IMR-90 (cell line): ENCODE results near the gene WDR70. TPM values are rescaled to one million over a fixed set of nuclear protein-coding genes. Genes with fewer than 3 reads are reported as not detected.

Experiments
- ATAC-seq: fragments of 200-7000 bp; cut with Tn5 transposase; 2 replicates; pipeline ENCODE4 v1.9.1; 2020; ENCODE audit warnings: low read depth, mild to moderate bottlenecking, moderate library complexity
- BruUV-seq: library from RNA; stranded (reverse); fragments of 400-500 nt; replicated peaks from 2 replicates; lab custom pipeline; 2021; lab: Mats Ljungman, UMichigan
- CTCF ChIA-PET: fragments of 300-600 bp; formaldehyde crosslinking; extraction: SDS; loops from one replicate; lab custom pipeline; 2021; ENCODE audit warnings: antibody characterized with exemption; lab: Yijun Ruan, JAX
- POLR2A ChIA-PET: fragments of 300-600 bp; sonication (Branson Sonifier 250); formaldehyde crosslinking; loops from one replicate; lab custom pipeline; 2022; ENCODE audit warnings: antibody characterized with exemption; ENCODE audit not compliant: unreplicated experiment; lab: Charles Lee
- DNase-seq: peaks from one replicate; pipeline ENCODE4 v3.0.0; 2013
- H2AFZ ChIP-seq: replicated peaks from 2 replicates; pipeline ENCODE3; 2013; ENCODE audit warnings: low read length, mild to moderate bottlenecking; ENCODE audit not compliant: poor library complexity
- H2AK5ac ChIP-seq: 2 replicates; pipeline ENCODE4 v1.6.1; 2013; ENCODE audit warnings: low read depth, low read length, inconsistent platforms
- H2AK9ac ChIP-seq: replicated peaks from 2 replicates; pipeline ENCODE3; 2013; ENCODE audit warnings: mild to moderate bottlenecking, low read depth, low read length, moderate library complexity; ENCODE audit not compliant: poor library complexity
- H2BK120ac ChIP-seq: 2 replicates; pipeline ENCODE4 v1.6.1; 2013; ENCODE audit warnings: low read depth, low read length, inconsistent platforms
- H2BK15ac ChIP-seq: 3 replicates; pipeline ENCODE4 v1.6.1; 2013; ENCODE audit warnings: low read depth, low read length, inconsistent platforms
- H2BK20ac ChIP-seq: 2 replicates; pipeline ENCODE4 v1.6.1; 2013; ENCODE audit warnings: low read depth, mild to moderate bottlenecking, inconsistent platforms, low read length, moderate library complexity
- H2BK5ac ChIP-seq: 2 replicates; pipeline ENCODE4 v1.6.1; 2013; ENCODE audit warnings: mild to moderate bottlenecking, low read depth, low read length, inconsistent platforms; ENCODE audit not compliant: poor library complexity, severe bottlenecking
- H3K14ac ChIP-seq: replicated peaks from 2 replicates; pipeline ENCODE4 v1.6.1; 2013; ENCODE audit warnings: low read depth, low read length, inconsistent platforms
- H3K18ac ChIP-seq: 2 replicates; pipeline ENCODE4 v1.6.1; 2013; ENCODE audit warnings: low read depth, low read length, control low read depth
- H3K23ac ChIP-seq: 2 replicates; pipeline ENCODE4 v1.6.1; 2013; ENCODE audit warnings: low read depth, low read length, inconsistent platforms
- H3K27ac ChIP-seq: 2 replicates; pipeline ENCODE4 v1.5.1; 2013; ENCODE audit warnings: mild to moderate bottlenecking, control low read depth, low read length; ENCODE audit not compliant: insufficient read depth
- H3K27me3 ChIP-seq: 2 replicates; pipeline ENCODE4 v1.6.1; 2013; ENCODE audit warnings: low read length; ENCODE audit not compliant: control insufficient read depth, insufficient read depth
- H3K36me3 ChIP-seq: 2 replicates; pipeline ENCODE4 v1.6.1; 2013; ENCODE audit warnings: low read length, mixed read lengths; ENCODE audit not compliant: control insufficient read depth, insufficient read depth
- H3K4ac ChIP-seq: 2 replicates; pipeline ENCODE4 v1.6.1; 2013; ENCODE audit warnings: low read depth, low read length, inconsistent platforms
- H3K4me1 ChIP-seq: 2 replicates; pipeline ENCODE4 v1.6.1; 2013; ENCODE audit warnings: low read length, mixed read lengths; ENCODE audit not compliant: control insufficient read depth, insufficient read depth
- H3K4me2 ChIP-seq: 2 replicates; pipeline ENCODE4 v1.6.1; 2013; ENCODE audit warnings: low read depth, mild to moderate bottlenecking, control low read depth, low read length, moderate library complexity
- H3K4me3 ChIP-seq: 2 replicates; pipeline ENCODE4 v1.5.1; 2013; ENCODE audit warnings: low read depth, mild to moderate bottlenecking, control low read depth, low read length, moderate library complexity; ENCODE audit not compliant: insufficient read depth
- H3K56ac ChIP-seq: 2 replicates; pipeline ENCODE4 v1.6.1; 2013; ENCODE audit warnings: low read length, inconsistent platforms; ENCODE audit not compliant: insufficient read depth; ENCODE audit errors: extremely low read depth
- H3K79me1 ChIP-seq, 2 experiments: 2 replicates each; pipeline ENCODE4 v1.6.1; 2013; ENCODE audit warnings: low read length in 2 of 2, inconsistent platforms in 1 of 2, low read depth in 1 of 2
- H3K9ac ChIP-seq: 2 replicates; pipeline ENCODE4 v1.6.1; 2013; ENCODE audit warnings: low read depth, low read length, control low read depth
- H3K9me1 ChIP-seq: 2 replicates; pipeline ENCODE4 v1.6.1; 2013; ENCODE audit warnings: low read length, inconsistent platforms; ENCODE audit not compliant: insufficient read depth
- H3K9me3 ChIP-seq: 2 replicates; pipeline ENCODE4 v1.6.1; 2013; ENCODE audit warnings: low read length; ENCODE audit not compliant: control insufficient read depth, insufficient read depth
- H4K20me1 ChIP-seq: 2 replicates; pipeline ENCODE4 v1.6.1; 2013; ENCODE audit warnings: low read length, inconsistent platforms; ENCODE audit not compliant: insufficient read depth
- H4K5ac ChIP-seq: 2 replicates; pipeline ENCODE4 v1.6.1; 2013; ENCODE audit warnings: mild to moderate bottlenecking, low read depth, low read length, control low read depth
- H4K8ac ChIP-seq, 2 experiments: 2 replicates each; pipeline ENCODE4 v1.6.1; 2013; ENCODE audit warnings: low read depth in 2 of 2, low read length in 2 of 2, control low read depth in 1 of 2, inconsistent platforms in 1 of 2
- H4K91ac ChIP-seq: 2 replicates; pipeline ENCODE4 v1.6.1; 2013; ENCODE audit warnings: low read depth, low read length, inconsistent platforms; ENCODE audit not compliant: insufficient read depth
- CTCF ChIP-seq: conservative IDR thresholded peaks from 2 replicates; pipeline ENCODE4 v1.5.1; 2012; ENCODE audit warnings: mild to moderate bottlenecking, low read depth, low read length, improper control_type of control experiment
- MXI1 ChIP-seq: IDR thresholded peaks from 2 replicates; pipeline ENCODE4 v1.6.1; 2012; ENCODE audit warnings: low read depth, mild to moderate bottlenecking, low read length, moderate library complexity, borderline replicate concordance
- POLR2A ChIP-seq: IDR thresholded peaks from 2 replicates; pipeline ENCODE4 v1.6.1; 2012; ENCODE audit warnings: mild to moderate bottlenecking, low read depth, low read length
- RAD21 ChIP-seq: IDR thresholded peaks from 2 replicates; pipeline ENCODE4 v1.6.1; 2012; ENCODE audit warnings: low read length, improper control_type of control experiment
- WGBS, 2 experiments: methylation state at CpG; one replicate each; pipeline versions ENCODE4 v1.1.5 to v1.1.7; 2013; ENCODE audit warnings: missing lambda C conversion rate in 2 of 2; ENCODE audit not compliant: insufficient read length in 1 of 2; ENCODE audit errors: extremely low coverage in 2 of 2; 5-methylcytosine and 5-hydroxymethylcytosine counted together
- dilution Hi-C: fragments of 300-500 bp; cut with HindIII; formaldehyde crosslinking; loops from one replicate; pipeline ENCODE4 v1.14.3; 2018; ENCODE audit warnings: low sequenced_read_pairs; ENCODE audit not compliant: unreplicated experiment
- in situ Hi-C: fragments of 300-500 bp; cut with MboI; formaldehyde crosslinking; loops from 3 replicates; pipeline ENCODE4 v1.14.3; 2019; ENCODE audit warnings: low sequenced_read_pairs, inconsistent platforms, mixed read lengths
- intact Hi-C: fragments of 100-400 bp; cut with micrococcal nuclease; formaldehyde crosslinking; loops from 2 replicates; pipeline ENCODE4 v1.10.0; 2022
- polyA plus RNA-seq, 3 experiments: library from polyadenylated mRNA; depleted of rRNA; stranded (reverse); fragments of >200 nt; gene quantifications; 2 replicates each; pipeline ENCODE4 v1.2.3, GENCODE V29; 2012; ENCODE audit warnings: low replicate concordance in 1 of 3
- total RNA-seq: library from RNA; depleted of rRNA; stranded (reverse); fragments of >200 nt; gene quantifications from 2 replicates; pipeline ENCODE4 v1.2.3, GENCODE V29; 2012

Gene WDR70
- total and polyA plus RNA-seq, 2 of the 4 experiments (the other 2 are of a cell fraction) = 16.7 to 29.9 TPM

DNA sequence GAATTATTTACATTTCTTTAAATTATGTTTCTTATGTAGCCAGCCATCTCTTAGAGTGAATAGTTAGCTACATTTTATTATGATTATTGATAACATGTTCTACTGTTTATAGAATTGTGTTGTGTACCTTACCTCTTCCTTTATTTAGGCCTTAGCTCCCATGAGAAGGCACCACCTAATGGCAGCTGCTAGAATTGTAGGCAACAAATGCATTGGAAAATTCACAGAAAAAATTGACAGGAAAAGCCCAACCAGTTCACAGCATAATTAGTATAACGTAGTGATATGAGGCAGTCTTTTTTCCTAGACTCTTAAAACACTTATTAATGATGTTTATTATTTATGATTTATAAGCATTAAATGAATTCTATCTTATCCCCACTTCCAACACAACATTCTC is 175.8 kb downstream of the WDR70 start:
- Histone ChIP-seq H2BK15ac (no peak overlapping the region), H3K14ac (no peak overlapping the region), H2BK120ac (no peak overlapping the region), H2AK5ac (no peak overlapping the region), H2BK5ac (no peak overlapping the region), H4K8ac (no peak overlapping the region), H2BK20ac (no peak overlapping the region), H3K23ac (no peak overlapping the region), H3K27me3 (no peaks in the 10 kb centered on the region), H3K56ac (no peak overlapping the region), H3K18ac (no peak overlapping the region), H4K20me1 (no peaks in the 10 kb centered on the region), H3K4me1 (peaks cover 7% of the 10 kb centered on the region; the same call in 1 of the 2 replicates), H3K9ac (no peak overlapping the region), H3K4me2 (no peak overlapping the region), H4K91ac (no peak overlapping the region), H2AK9ac (no peak overlapping the region), H3K79me1 (peaks cover 2 to 12% of the 10 kb centered on the region in 2 experiments; a peak in 1 of 4 replicates), H3K9me1 (no peaks in the 10 kb centered on the region), H3K9me3 (no peaks in the 10 kb centered on the region), H4K5ac (no peak overlapping the region), H2AFZ (no peak overlapping the region), H3K27ac (no peak overlapping the region), H3K36me3 (no peaks in the 10 kb centered on the region), H3K4me3 (no peak overlapping the region), H3K4ac (no peak overlapping the region)
- no TSS peak for BruUV-seq
- ATAC-seq (no peak), DNase-seq (no peak)
- intact Hi-C loops (no loop called here), dilution Hi-C loops (no loop called here), in situ Hi-C loops (no loop called here)
- POLR2A ChIA-PET = no interaction called here
- WGBS, 2 experiments = no CpG with 5 or more reads among the region's 1 CpG
- TF ChIP-seq POLR2A (no peak), RAD21 (no peak), CTCF (peak; percentile 27; the same call in 1 of the 2 replicates), MXI1 (no peak)
- CTCF ChIA-PET = interaction anchor here (1.0 kb wide), 1 partner anchor 142 kb away, joined by 4 read pairs; no protein-coding TSS in a partner anchor
